ENCODE measurements around the gene MALAT1.

DNA sequence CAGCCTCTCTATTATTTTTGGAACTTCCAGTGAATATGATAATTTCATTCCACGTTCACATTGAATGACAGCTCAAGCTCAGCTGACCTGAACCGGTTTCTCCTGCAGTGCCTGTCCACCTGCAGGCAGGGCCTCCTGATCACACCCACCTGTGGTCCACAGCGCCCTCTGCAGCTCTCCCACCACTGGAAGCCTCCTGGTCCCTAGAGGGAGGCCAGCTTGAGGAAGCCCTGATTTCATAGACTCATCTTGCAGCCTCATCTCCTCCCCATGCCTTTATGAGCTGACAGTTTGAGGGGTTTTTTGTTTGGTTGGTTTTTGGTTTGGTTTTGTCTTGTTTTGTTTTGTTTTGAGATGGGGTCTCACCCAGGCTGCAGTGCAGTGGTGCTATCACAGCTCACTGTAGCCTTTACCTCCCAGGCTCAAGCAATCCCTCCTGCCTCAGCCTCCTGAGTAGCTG lies 29.9 kb upstream of the MALAT1 start:
- TF ChIP-seq, protein P1, sequence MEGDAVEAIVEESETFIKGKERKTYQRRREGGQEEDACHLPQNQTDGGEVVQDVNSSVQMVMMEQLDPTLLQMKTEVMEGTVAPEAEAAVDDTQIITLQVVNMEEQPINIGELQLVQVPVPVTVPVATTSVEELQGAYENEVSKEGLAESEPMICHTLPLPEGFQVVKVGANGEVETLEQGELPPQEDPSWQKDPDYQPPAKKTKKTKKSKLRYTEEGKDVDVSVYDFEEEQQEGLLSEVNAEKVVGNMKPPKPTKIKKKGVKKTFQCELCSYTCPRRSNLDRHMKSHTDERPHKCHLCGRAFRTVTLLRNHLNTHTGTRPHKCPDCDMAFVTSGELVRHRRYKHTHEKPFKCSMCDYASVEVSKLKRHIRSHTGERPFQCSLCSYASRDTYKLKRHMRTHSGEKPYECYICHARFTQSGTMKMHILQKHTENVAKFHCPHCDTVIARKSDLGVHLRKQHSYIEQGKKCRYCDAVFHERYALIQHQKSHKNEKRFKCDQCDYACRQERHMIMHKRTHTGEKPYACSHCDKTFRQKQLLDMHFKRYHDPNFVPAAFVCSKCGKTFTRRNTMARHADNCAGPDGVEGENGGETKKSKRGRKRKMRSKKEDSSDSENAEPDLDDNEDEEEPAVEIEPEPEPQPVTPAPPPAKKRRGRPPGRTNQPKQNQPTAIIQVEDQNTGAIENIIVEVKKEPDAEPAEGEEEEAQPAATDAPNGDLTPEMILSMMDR (IDR thresholded peaks at IDR 0.05), result peak in 1 of 3 donors; percentile 55
- no peak for TF ChIP-seq POLR2A (IDR thresholded peaks at IDR 0.05)
